CD4-positive, alpha-beta memory T cell (primary cell): Measurements from ENCODE around the gene BRD8. TPM values are rescaled to one million over a fixed set of nuclear protein-coding genes. Genes with fewer than 3 reads are reported as not detected.

Source experiments
- CTCF ChIA-PET: fragments of 350-600 bp; sonication (Branson Sonifier 250); formaldehyde crosslinking; loops from one replicate; lab custom pipeline; 2021; ENCODE audit warnings: inconsistent platforms; ENCODE audit not compliant: partially characterized antibody; lab: Charles Lee
- POLR2A ChIA-PET: fragments of 350-600 bp; sonication (Branson Sonifier 250); formaldehyde crosslinking; loops from one replicate; lab custom pipeline; 2021; ENCODE audit not compliant: partially characterized antibody; lab: Charles Lee
- DNase-seq, 5 donors: peaks; one replicate each; pipeline versions ENCODE4 v3.0.0 to v3.0.0-alpha.2; 2020 to 2022; ENCODE audit warnings: mixed read lengths in 1 of 5
- H3K27ac ChIP-seq: one replicate; pipeline ENCODE4 v1.7.0; 2013; ENCODE audit warnings: low read depth, low read length
- H3K27me3 ChIP-seq: 2 replicates; pipeline ENCODE4 v1.7.0; 2013; ENCODE audit warnings: mild to moderate bottlenecking, low read length, moderate library complexity; ENCODE audit not compliant: insufficient read depth
- H3K36me3 ChIP-seq: 2 replicates; pipeline ENCODE4 v1.7.0; 2013; ENCODE audit warnings: mild to moderate bottlenecking, low read length, moderate library complexity; ENCODE audit not compliant: insufficient read depth
- H3K4me1 ChIP-seq: 2 replicates; pipeline ENCODE4 v1.7.0; 2013; ENCODE audit warnings: mild to moderate bottlenecking, low read length, moderate library complexity; ENCODE audit not compliant: insufficient read depth
- H3K4me3 ChIP-seq, 2 donors: one replicate each; pipeline ENCODE4 v1.7.0; 2013; ENCODE audit warnings: low read length in 2 of 2, mild to moderate bottlenecking in 1 of 2
- H3K9me3 ChIP-seq, 2 donors: one replicate each; pipeline ENCODE4 v1.7.0; 2013; ENCODE audit warnings: low read length in 2 of 2, control low read depth in 1 of 2; ENCODE audit not compliant: control insufficient read depth in 1 of 2
- H3K27ac Mint-ChIP-seq, 7 donors: one replicate each; pipeline ENCODE4 v1.8.0; 2020 to 2021; ENCODE audit warnings: mixed read lengths in 7 of 7, mild to moderate bottlenecking in 6 of 7, inconsistent platforms in 3 of 7, moderate library complexity in 3 of 7
- H3K27me3 Mint-ChIP-seq, 2 donors: one replicate each; pipeline ENCODE4 v1.8.0; 2020 to 2021; ENCODE audit warnings: mixed read lengths in 2 of 2
- H3K36me3 Mint-ChIP-seq, 2 donors: one replicate each; pipeline ENCODE4 v1.8.0; 2020 to 2021; ENCODE audit warnings: mixed read lengths in 2 of 2, inconsistent platforms in 1 of 2, mild to moderate bottlenecking in 1 of 2
- H3K4me1 Mint-ChIP-seq, 4 donors: one replicate each; pipeline ENCODE4 v1.8.0; 2020 to 2021; ENCODE audit warnings: mixed read lengths in 4 of 4, mild to moderate bottlenecking in 1 of 4
- H3K4me3 Mint-ChIP-seq, 8 donors: one replicate each; pipeline ENCODE4 v1.8.0; 2020 to 2021; ENCODE audit warnings: mixed read lengths in 8 of 8, mild to moderate bottlenecking in 7 of 8, moderate library complexity in 6 of 8, inconsistent platforms in 3 of 8
- H3K9me3 Mint-ChIP-seq, 8 donors: one replicate each; pipeline ENCODE4 v1.8.0; 2020 to 2021; ENCODE audit warnings: mixed read lengths in 8 of 8, mild to moderate bottlenecking in 5 of 8, inconsistent platforms in 3 of 8, moderate library complexity in 1 of 8
- intact Hi-C: fragments of 100-400 bp; cut with micrococcal nuclease; formaldehyde crosslinking; loops from one replicate; pipeline ENCODE4 v1.15.1; 2023
- polyA plus RNA-seq, 2 donors: library from polyadenylated mRNA; unstranded; fragments of 300-500 nt; fragmentation: Illumina TruSeq; gene quantifications; one replicate each; pipeline ENCODE4 v1.2.3, GENCODE V29; 2021
- total RNA-seq, 2 experiments: library from RNA; stranded (reverse); gene quantifications; one replicate each; pipeline ENCODE4 v1.2.3, GENCODE V29; 2021

Gene BRD8
- total and polyA plus RNA-seq, 4 experiments from 2014 or later, result 18.4 to 97.3 (median 61.0) TPM

DNA sequence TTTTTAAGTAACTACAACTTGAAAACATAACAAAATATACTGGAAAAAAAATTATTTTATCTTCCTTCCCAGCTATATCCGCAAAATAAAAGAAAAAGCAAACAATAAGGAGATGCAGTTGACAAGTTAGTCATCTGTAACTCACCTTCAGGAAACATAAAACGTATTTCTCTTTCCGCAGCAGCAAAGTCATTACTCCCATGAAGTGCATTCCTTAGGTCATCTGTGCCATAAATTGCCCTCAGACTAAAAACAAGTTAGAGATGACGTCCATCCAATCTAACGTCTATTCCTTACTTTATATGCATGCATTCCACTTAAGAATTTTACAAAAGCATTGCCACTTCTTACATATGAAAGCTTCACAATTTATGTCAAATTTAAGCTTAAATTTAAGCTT, 50.1 kb downstream of the BRD8 start:
- Histone ChIP-seq H3K4me3 (no peak overlapping the region), H3K9me3 (no peaks in the 10 kb centered on the region), H3K27ac (no peak overlapping the region), H3K36me3 (no peaks in the 10 kb centered on the region), H3K4me1 (no peaks in the 10 kb centered on the region), H3K27me3 (no peaks in the 10 kb centered on the region)
- H3K27me3 Mint-ChIP-seq, result peaks cover 4 to 7% of the 10 kb centered on the region in 2 donors
- POLR2A ChIA-PET, result no interaction called here
- CTCF ChIA-PET, result interaction anchor here (0.7 to 2.9 kb wide), 3 partner anchors 51 to 93 kb away, joined by 3 to 11 read pairs (median 4); no protein-coding TSS in a partner anchor
- no peaks in the 10 kb centered on the region for H3K9me3 Mint-ChIP-seq
- intact Hi-C loops, result no loop called here
- H3K4me3 Mint-ChIP-seq, result no peak overlapping the region
- no peaks in the 10 kb centered on the region for H3K36me3 Mint-ChIP-seq
- no peaks in the 10 kb centered on the region for H3K4me1 Mint-ChIP-seq
- no peak for DNase-seq
- no peak overlapping the region for H3K27ac Mint-ChIP-seq

DNA sequence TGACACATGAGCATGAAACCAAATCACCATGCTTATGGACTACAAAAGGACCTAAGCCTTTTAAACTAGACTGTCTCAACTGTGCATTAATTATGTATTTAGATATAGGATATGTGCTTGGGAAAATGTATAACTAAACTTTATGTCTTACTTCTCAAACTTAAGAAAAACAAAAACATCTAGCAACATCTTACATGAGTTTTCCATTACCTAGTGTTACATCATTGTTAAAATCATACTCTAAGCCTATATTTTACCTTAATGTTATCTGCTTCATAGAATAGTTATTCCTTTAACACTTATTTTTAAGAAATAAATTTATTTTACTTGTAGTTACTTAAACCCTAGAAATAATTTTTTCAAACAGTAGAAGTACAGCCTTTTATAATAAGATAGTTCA, 63.2 kb downstream of the BRD8 start:
- ChIA-PET CTCF (no interaction called here), POLR2A (no interaction called here)
- intact Hi-C loops, result no loop called here
- H3K27ac ChIP-seq, result no peak overlapping the region
- H3K4me3 ChIP-seq, result no peak overlapping the region
- Mint-ChIP-seq H3K27me3 (peaks cover 3 to 4% of the 10 kb centered on the region in 2 donors), H3K27ac (no peak overlapping the region), H3K9me3 (no peaks in the 10 kb centered on the region), H3K36me3 (no peaks in the 10 kb centered on the region), H3K4me3 (no peak overlapping the region), H3K4me1 (no peaks in the 10 kb centered on the region)
- H3K36me3 ChIP-seq, result no peaks in the 10 kb centered on the region
- H3K9me3 ChIP-seq, result no peaks in the 10 kb centered on the region
- no peaks in the 10 kb centered on the region for H3K4me1 ChIP-seq
- H3K27me3 ChIP-seq, result peaks cover 4% of the 10 kb centered on the region
- DNase-seq, result no peak

DNA sequence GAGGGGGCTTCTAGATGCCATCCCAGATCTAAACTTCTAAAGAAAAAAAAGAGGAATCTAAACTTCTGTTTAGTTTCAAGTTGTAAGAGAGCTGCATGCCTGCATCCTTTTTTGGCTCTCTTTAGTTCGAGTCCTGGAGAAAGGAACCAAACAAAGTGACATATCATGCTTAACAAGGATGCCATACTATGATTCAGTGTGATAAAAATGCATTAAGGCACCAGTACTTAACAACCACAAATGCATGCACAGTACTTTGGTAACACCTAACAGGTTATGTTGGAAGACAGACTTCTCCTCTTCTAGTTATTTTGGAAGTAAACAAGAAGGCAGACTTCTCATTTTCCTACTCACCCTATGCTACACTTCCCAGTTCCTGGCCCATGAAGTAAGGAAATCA, 66.5 kb downstream of the BRD8 start:
- POLR2A ChIA-PET, result no interaction called here

DNA sequence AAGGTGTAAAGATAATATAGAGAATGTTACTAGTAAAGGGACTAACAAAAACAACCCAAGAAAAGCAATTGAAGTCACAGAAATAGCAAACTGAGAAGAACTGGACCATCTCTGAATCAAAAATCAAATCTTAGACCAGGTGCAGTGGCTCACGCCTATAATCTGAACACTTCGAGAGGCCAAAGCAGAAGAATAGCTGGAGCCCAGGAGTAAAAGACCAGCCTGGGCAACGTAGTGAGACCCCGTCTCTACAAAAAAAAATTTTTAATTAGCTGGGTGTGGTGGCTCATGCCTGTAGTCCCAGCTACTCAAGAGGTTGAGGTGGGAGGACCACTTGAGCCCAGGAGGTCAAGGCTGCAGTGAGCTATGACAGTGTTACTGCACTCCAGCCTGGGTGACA, 67.2 kb downstream of the BRD8 start:
- H3K27me3 ChIP-seq, result peaks cover 4% of the 10 kb centered on the region
- H3K36me3 ChIP-seq, result no peaks in the 10 kb centered on the region
- H3K4me3 ChIP-seq, result no peak overlapping the region
- Mint-ChIP-seq H3K27me3 (peaks cover 2% of the 10 kb centered on the region in 2 donors), H3K36me3 (no peaks in the 10 kb centered on the region), H3K27ac (no peak overlapping the region), H3K9me3 (no peaks in the 10 kb centered on the region), H3K4me1 (peaks cover 0 to 2% (median 0%) of the 10 kb centered on the region in 4 donors), H3K4me3 (no peak overlapping the region)
- DNase-seq, result no peak
- ChIA-PET CTCF (interaction anchor here (1.2 kb wide), 1 partner anchor 42 kb away, joined by 3 read pairs; no protein-coding TSS in a partner anchor), POLR2A (no interaction called here)
- no peak overlapping the region for H3K27ac ChIP-seq
- H3K9me3 ChIP-seq, result no peaks in the 10 kb centered on the region
- H3K4me1 ChIP-seq, result no peaks in the 10 kb centered on the region
- intact Hi-C loops, result no loop called here

More for the DNA sequence above, 66.5 kb downstream of the BRD8 start:
- CTCF ChIA-PET, result interaction anchor here (1.2 kb wide), 1 partner anchor 42 kb away, joined by 3 read pairs; no protein-coding TSS in a partner anchor
- intact Hi-C loops, result no loop called here
- no peaks in the 10 kb centered on the region for H3K9me3 Mint-ChIP-seq
- no peak overlapping the region for H3K4me3 Mint-ChIP-seq
- Histone ChIP-seq H3K4me1 (no peaks in the 10 kb centered on the region), H3K4me3 (no peak overlapping the region), H3K27ac (no peak overlapping the region), H3K36me3 (no peaks in the 10 kb centered on the region), H3K27me3 (peaks cover 4% of the 10 kb centered on the region), H3K9me3 (no peaks in the 10 kb centered on the region)
- DNase-seq, result no peak
- peaks cover 2% of the 10 kb centered on the region in 2 donors for H3K27me3 Mint-ChIP-seq
- peaks cover 0 to 2% (median 0%) of the 10 kb centered on the region in 4 donors for H3K4me1 Mint-ChIP-seq
- H3K27ac Mint-ChIP-seq, result no peak overlapping the region
- H3K36me3 Mint-ChIP-seq, result no peaks in the 10 kb centered on the region

DNA sequence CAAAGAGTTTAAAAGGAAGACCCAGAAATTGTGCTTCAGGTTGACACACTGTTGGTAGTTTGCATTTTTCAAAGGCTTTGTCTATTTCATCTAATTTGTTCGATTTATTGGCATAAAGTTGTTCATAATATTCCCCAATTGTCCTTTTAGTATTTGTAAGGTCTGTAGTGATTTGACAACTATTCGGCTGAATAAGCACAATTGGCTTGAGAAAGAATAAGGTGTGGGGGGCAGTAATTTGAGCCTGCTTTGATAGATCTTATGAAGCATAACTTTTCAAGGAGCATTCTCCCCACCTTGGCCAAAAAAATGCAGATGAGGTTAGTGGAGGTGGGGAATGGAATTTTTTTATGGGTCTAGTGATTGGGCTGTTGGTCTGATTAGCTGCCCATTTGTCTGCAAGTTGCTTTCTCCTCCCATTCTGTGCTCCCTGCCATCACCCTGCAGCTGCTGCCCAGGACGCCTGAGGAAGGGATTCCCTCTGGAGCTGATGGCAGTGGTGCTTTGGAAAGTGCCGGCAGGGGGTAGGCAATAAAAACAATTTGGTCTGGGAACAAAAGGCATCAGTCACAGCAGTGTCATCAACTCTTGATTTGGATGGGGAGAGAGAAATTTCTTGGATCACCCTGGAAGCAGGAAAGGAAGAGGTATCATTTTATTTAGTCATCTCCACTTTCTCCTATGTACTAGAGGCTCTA, 68.0 kb downstream of the BRD8 start:
- Mint-ChIP-seq H3K9me3 (no peaks in the 10 kb centered on the region), H3K36me3 (no peaks in the 10 kb centered on the region), H3K4me1 (peaks cover 0 to 2% (median 0%) of the 10 kb centered on the region in 4 donors), H3K27me3 (peaks cover 2 to 4% of the 10 kb centered on the region in 2 donors), H3K4me3 (no peak overlapping the region), H3K27ac (no peak overlapping the region)
- H3K36me3 ChIP-seq, result no peaks in the 10 kb centered on the region
- intact Hi-C loops, result no loop called here
- H3K27ac ChIP-seq, result no peak overlapping the region
- CTCF ChIA-PET, result no interaction called here
- H3K27me3 ChIP-seq, result peaks cover 4% of the 10 kb centered on the region
- no peaks in the 10 kb centered on the region for H3K4me1 ChIP-seq
- H3K4me3 ChIP-seq, result no peak overlapping the region
- no peak for DNase-seq
- H3K9me3 ChIP-seq, result no peaks in the 10 kb centered on the region
- POLR2A ChIA-PET, result no interaction called here

DNA sequence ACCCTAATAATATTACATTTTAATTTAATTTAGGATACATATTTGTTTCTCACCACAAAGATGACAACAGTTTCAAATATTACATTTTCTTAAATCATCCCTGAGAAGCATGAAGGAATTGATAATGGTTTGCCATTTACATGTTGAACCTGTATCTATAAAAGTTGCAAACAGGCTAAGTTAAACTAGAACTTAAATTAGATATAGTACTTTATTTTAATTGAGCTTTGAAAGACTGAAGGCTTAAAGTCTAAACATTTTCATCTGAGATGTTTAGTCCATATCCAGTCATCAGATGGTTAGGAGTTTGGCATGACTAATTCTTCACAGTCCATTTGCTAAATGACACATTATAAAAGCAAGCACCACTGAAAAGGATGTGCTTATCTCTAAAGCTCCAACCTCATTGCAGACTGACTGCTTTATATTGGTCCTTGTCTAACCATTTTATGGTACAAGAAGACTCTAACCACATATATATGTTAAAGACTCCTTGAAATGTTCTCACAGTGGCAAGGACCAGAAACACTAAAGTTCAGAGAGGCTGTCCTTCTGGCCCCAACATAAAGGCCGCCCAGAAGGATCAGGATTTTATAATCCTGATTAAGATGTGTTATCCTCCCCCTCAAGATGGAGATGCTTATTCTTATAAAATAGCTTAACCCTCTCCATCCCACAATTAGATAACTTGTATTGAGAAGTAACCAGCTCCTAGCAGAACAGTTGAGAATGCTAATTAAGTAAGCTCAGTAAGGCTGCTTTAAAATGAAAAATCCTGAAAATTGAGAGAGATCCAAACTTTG, 68.8 kb downstream of the BRD8 start:
- ChIA-PET POLR2A (no interaction called here), CTCF (no interaction called here)
- Mint-ChIP-seq H3K4me3 (no peak overlapping the region), H3K27ac (no peak overlapping the region), H3K36me3 (no peaks in the 10 kb centered on the region), H3K27me3 (peaks cover 2 to 4% of the 10 kb centered on the region in 2 donors), H3K9me3 (no peaks in the 10 kb centered on the region), H3K4me1 (peaks cover 0 to 2% (median 0%) of the 10 kb centered on the region in 4 donors)
- H3K4me1 ChIP-seq, result no peaks in the 10 kb centered on the region
- H3K36me3 ChIP-seq, result no peaks in the 10 kb centered on the region
- peaks cover 4% of the 10 kb centered on the region for H3K27me3 ChIP-seq
- no peak for DNase-seq
- H3K27ac ChIP-seq, result no peak overlapping the region
- no peaks in the 10 kb centered on the region for H3K9me3 ChIP-seq
- intact Hi-C loops, result no loop called here
- H3K4me3 ChIP-seq, result no peak overlapping the region

DNA sequence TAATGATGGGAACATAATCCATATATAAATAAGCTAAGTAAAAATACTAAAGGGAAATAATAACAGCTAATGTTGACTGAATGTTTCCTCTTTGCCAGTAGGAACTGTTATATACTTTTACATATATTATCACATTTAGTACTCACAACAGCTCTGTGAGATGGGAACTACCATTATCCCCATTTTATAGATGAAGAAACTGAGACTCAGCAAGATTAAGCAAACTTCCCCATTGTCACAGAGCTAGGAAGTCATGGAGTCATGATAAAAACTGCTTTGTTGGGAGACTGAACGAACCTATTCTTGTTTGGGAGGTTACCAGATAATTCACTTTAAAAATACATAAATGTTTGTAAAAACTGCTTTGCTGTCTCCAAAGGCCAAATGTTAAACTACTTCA, 71.2 kb downstream of the BRD8 start:
- no peaks in the 10 kb centered on the region for H3K9me3 ChIP-seq
- H3K27me3 ChIP-seq, result peaks cover 4% of the 10 kb centered on the region
- no peaks in the 10 kb centered on the region for H3K36me3 Mint-ChIP-seq
- H3K27ac Mint-ChIP-seq, result no peak overlapping the region
- intact Hi-C loops, result no loop called here
- H3K4me1 ChIP-seq, result no peaks in the 10 kb centered on the region
- peaks cover 0 to 2% (median 0%) of the 10 kb centered on the region in 4 donors for H3K4me1 Mint-ChIP-seq
- ChIA-PET POLR2A (no interaction called here), CTCF (no interaction called here)
- no peak for DNase-seq
- no peaks in the 10 kb centered on the region for H3K36me3 ChIP-seq
- H3K27ac ChIP-seq, result no peak overlapping the region
- no peaks in the 10 kb centered on the region for H3K9me3 Mint-ChIP-seq
- H3K4me3 ChIP-seq, result no peak overlapping the region
- no peak overlapping the region for H3K4me3 Mint-ChIP-seq
- H3K27me3 Mint-ChIP-seq, result peaks cover 6 to 7% of the 10 kb centered on the region in 2 donors
